Spleen (tissue), 7 donors: ENCODE measurements around the gene SECISBP2L.

Experiments
- POLR2A ChIP-seq, 3 donors: fragments of 450-650 bp; IDR thresholded peaks; one replicate each; pipeline ENCODE4 v1.5.1; 2017; ENCODE audit warnings: antibody characterized with exemption in 3 of 3, mild to moderate bottlenecking in 1 of 3
- TF ChIP-seq, protein P1 (sequence below), 11 experiments: fragments of 200-600 bp in 7 of 11; fragments of 450-650 bp in 4 of 11; sonication (generic) in 4 of 11; IDR thresholded peaks in 8 of 11; conservative IDR thresholded peaks in 3 of 11; 1 replicate in 7 of 11; 2 replicates in 4 of 11; pipeline versions ENCODE4 v1.4.0 to v1.8.0; 2016 to 2021; ENCODE audit warnings: antibody characterized with exemption in 11 of 11, inconsistent platforms in 4 of 11, mild to moderate bottlenecking in 1 of 11
- donor health status: DM: no; HTN: no; CAD: no; lungs with moderate emphysema.
- donor health status: DM: no; HTN: no; CAD: no.
- donor health status: DM: no; HTN: no; CAD: no.

DNA sequence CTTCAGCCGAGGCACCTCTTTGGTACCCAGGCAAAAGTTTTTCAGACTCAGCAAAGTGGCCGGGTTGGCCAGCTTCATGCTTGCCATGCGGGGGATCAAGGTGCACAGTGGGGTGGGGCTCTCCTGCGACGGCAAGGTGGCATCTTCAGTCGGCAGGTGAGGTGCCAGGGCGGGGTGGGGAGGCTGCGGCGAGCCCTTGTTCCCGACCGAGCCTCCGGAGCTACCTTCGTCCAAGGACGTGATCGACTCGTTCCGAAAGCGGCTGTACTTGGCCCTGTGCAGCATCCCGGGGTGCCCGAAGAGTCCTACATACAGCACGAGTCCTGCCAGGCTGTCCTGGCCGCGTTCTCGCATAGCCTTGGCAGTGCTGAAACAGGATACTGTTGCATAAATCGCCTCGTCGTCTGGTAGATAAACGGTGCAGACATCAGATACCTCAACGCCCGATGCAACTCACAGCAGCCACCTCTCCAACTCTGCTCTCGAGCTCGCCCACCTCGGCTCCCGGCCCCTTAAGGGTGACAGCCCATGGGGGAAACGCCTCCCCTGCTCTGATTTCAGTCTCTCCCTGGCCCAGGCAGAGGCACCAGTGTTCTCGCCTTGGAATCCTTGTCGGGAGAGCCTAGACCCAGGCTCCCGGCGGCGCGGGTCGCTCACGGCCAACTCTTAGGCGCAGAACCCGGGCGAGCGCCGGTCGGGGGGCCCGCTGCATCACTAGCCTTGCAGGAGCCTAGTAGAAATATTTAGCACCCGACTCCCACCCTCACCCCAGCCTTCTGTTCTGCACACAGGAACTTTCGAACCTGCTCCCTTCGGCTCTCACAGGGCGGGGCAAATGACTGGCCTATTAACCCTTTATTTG, 83.4 kb downstream of the SECISBP2L start:
- TF ChIP-seq, protein P1, sequence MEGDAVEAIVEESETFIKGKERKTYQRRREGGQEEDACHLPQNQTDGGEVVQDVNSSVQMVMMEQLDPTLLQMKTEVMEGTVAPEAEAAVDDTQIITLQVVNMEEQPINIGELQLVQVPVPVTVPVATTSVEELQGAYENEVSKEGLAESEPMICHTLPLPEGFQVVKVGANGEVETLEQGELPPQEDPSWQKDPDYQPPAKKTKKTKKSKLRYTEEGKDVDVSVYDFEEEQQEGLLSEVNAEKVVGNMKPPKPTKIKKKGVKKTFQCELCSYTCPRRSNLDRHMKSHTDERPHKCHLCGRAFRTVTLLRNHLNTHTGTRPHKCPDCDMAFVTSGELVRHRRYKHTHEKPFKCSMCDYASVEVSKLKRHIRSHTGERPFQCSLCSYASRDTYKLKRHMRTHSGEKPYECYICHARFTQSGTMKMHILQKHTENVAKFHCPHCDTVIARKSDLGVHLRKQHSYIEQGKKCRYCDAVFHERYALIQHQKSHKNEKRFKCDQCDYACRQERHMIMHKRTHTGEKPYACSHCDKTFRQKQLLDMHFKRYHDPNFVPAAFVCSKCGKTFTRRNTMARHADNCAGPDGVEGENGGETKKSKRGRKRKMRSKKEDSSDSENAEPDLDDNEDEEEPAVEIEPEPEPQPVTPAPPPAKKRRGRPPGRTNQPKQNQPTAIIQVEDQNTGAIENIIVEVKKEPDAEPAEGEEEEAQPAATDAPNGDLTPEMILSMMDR (IDR thresholded peaks at IDR 0.05 in 8 of 11, conservative IDR thresholded peaks at IDR 0.05 in 3 of 11) = no peak
- no peak for TF ChIP-seq POLR2A (IDR thresholded peaks at IDR 0.05)
